ENCODE measurements around the gene SEMA4D. TPM values are rescaled to one million over a fixed set of nuclear protein-coding genes. Genes with fewer than 3 reads are reported as not detected.
"Not testable (repeated sequence)": the region's sequence is repeated elsewhere in the genome, so short reads cannot be mapped to it uniquely, and the experiment has no call there.

The SEMA4D gene
- total RNA-seq, 3 donors from 2014 or later: 20.9 to 26.9 (median 23.1) TPM

GRCh38 chr9:89345476-89345875, 152.4 kb downstream of the SEMA4D start:
- ATAC-seq (no peak), DNase-seq (no peak)
- no peaks in the 10 kb centered on the region for H3K9me3 ChIP-seq
- intact Hi-C loops (cut with DNase I, micrococcal nuclease): no loop called here
- no peaks in the 10 kb centered on the region for H3K4me1 ChIP-seq (ENCODE audit: low read depth)
- TF ChIP-seq CTCF (IDR thresholded peaks at IDR 0.05): no peak
- no peak overlapping the region for H3K4me3 ChIP-seq
- peaks cover 3% of the 10 kb centered on the region for H3K36me3 ChIP-seq (ENCODE audit: low read depth)

- H3K4me3 ChIP-seq; DNase-seq; intact Hi-C loops (cut with DNase I, micrococcal nuclease); ATAC-seq; H3K9me3 ChIP-seq; H3K36me3 ChIP-seq (ENCODE audit: low read depth); H3K4me1 ChIP-seq (ENCODE audit: low read depth): not testable (repeated sequence)
Measured at GRCh38 chr9:89343812-89344211, 154.1 kb downstream of the SEMA4D start.

- Histone ChIP-seq H3K4me3 (no peak overlapping the region), H3K4me1 (ENCODE audit: low read depth) (no peaks in the 10 kb centered on the region), H3K36me3 (ENCODE audit: low read depth) (no peaks in the 10 kb centered on the region), H3K9me3 (no peaks in the 10 kb centered on the region)
- DNase-seq: no peak
- TF ChIP-seq CTCF (IDR thresholded peaks at IDR 0.05): no peak
- no peak for ATAC-seq
- intact Hi-C loops (cut with DNase I, micrococcal nuclease): no loop called here
Measured at GRCh38 chr9:89342948-89343347, 155.0 kb downstream of the SEMA4D start.

GRCh38 chr9:89342213-89342612, 155.7 kb downstream of the SEMA4D start:
- intact Hi-C loops (cut with DNase I, micrococcal nuclease): no loop called here

GRCh38 chr9:89340332-89340731, 157.6 kb downstream of the SEMA4D start:
- intact Hi-C loops (cut with DNase I, micrococcal nuclease): no loop called here
- DNase-seq (no peak), ATAC-seq (no peak)
- Histone ChIP-seq H3K36me3 (ENCODE audit: low read depth) (no peaks in the 10 kb centered on the region), H3K4me1 (ENCODE audit: low read depth) (no peaks in the 10 kb centered on the region), H3K4me3 (no peak overlapping the region), H3K9me3 (no peaks in the 10 kb centered on the region)
- TF ChIP-seq CTCF (IDR thresholded peaks at IDR 0.05): no peak

More at GRCh38 chr9:89342213-89342612, 155.7 kb downstream of the SEMA4D start:
- no peak for TF ChIP-seq CTCF (IDR thresholded peaks at IDR 0.05)
- Histone ChIP-seq H3K9me3 (no peaks in the 10 kb centered on the region), H3K4me3 (no peak overlapping the region), H3K36me3 (ENCODE audit: low read depth) (no peaks in the 10 kb centered on the region), H3K4me1 (ENCODE audit: low read depth) (no peaks in the 10 kb centered on the region)
- ATAC-seq (no peak), DNase-seq (no peak)

- DNase-seq: no peak
- no peak for TF ChIP-seq CTCF (IDR thresholded peaks at IDR 0.05)
- Histone ChIP-seq H3K9me3 (no peaks in the 10 kb centered on the region), H3K36me3 (ENCODE audit: low read depth) (no peaks in the 10 kb centered on the region), H3K4me3 (no peak overlapping the region), H3K4me1 (ENCODE audit: low read depth) (no peaks in the 10 kb centered on the region)
- intact Hi-C loops (cut with DNase I, micrococcal nuclease): no loop called here
- no peak for ATAC-seq
Measured at GRCh38 chr9:89339807-89340206, 158.1 kb downstream of the SEMA4D start.

Data from mucosa of descending colon (tissue), 3 donors.